Measurements from ENCODE around the gene PLOD1.
"Not testable (repeated sequence)": the region's sequence is repeated elsewhere in the genome, so short reads cannot be mapped to it uniquely, and the experiment has no call there.

The PLOD1 gene

DNA sequence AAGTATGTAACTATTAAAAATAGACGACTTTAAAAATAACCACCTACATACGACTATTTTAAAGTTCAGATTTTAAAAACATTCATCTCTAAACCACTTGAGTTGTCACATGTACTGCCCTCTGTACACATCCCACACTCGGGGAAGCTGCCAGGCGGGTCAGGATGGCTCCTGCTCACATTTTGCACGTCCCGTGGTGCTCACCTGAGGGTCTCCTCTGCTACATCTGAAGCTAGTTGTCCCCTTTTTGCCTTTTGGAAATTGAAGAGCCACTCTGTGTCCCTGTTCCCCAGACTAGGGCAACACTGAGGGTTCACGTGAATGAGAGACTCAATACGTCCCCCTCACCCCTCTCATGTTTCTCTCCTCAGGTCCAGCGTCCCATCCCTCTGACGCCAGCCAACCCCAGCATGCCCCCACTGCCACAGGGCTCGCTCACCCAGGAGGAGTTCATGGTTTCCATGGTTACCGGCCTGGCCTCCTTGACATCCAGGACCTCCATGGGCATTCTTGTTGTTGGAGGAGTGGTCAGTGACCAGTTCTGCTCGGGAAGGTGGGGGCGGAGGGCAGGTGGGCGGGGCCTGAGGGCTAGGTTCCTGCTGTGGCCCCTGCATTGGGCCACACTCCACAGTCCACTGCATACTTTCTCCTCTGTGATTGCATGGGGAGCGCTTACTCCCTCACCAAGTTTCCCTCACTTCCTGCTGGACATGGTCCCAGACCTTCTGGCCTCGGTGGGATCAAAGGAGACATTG lies 71.8 kb downstream of the PLOD1 start:
- no peak for DNase-seq

- DNase-seq, result no peak
Measured at GRCh38 chr1:12007204-12007603, 72.7 kb downstream of the PLOD1 start.

- not testable (repeated sequence) for DNase-seq
Measured at GRCh38 chr1:12008355-12008754, 73.8 kb downstream of the PLOD1 start.

DNA sequence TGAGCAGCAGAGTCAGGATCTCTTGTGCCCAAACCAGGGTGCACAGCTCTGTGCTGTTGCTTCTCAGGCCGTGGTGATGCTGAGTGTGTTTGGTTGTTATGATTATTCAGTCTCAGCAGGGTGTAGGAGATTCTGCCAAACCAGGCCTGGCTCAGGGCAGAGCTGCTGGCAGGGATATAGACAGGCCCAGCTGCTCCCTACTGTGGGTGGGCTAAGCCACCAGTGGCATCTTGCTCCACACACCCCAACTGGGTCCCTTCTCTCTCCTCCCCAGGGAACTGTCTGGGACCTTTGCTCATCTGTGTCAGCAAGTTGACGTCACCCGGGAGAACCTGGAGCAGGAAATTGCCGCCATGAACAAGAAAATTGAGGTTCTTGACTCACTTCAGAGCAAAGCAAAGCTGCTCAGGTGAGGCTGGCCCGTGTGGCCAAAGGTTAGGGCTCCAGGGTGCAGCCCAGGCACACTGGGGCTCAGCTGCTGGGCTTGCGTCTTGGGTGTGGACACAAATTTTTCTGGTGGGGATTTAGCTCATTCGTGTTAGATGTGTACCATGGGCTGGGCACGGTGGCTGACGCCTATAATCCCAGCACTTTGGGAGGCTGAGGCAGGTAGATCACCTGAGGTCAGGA lies 74.9 kb downstream of the PLOD1 start:
- DNase-seq, result peak in 1 of 14 donors; percentile 38

- no peak for DNase-seq
Measured at GRCh38 chr1:12010746-12011570, 76.4 kb downstream of the PLOD1 start.

- DNase-seq, result no peak
Measured at GRCh38 chr1:12011998-12012397, 77.5 kb downstream of the PLOD1 start.

DNA sequence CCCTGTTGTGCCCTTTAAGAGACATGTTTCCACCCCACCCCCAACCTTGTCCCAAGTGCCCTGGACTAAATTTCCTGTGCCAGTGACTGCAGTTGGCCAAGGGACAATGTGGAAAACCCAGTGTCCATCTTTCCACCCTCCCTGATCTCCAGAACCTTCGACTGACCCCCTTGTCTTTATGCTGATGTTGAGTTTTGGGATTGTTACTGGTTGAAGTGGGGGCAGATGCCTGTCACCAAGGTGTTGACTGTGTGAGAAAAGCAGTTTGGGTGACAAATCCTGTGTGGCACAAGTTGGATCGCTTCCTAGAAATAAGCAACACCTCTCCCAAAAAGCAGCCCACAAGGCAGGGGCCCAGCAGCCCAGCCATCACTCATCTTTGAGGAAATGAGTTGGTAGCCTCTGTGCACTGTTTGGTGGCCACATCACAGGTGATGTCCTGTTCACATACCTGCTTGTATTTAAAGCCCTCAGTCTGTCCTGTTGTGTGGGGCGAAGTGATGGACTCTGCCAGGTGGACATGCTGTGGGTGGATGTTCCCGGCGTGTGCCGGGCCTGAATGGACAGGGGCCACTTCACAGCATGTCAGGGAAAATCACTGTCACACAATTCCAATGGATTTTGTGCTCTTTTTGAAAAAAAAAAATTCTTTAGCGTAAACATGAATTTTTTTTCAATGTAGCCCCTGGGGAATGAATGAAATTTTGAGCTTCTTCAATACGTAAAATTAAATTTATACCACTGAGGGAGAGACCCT lies 78.2 kb downstream of the PLOD1 start:
- DNase-seq, result peak in 1 of 14 donors; percentile 34

GRCh38 chr1:12014141-12014991 lies 79.8 kb downstream of the PLOD1 start:
- no peak for DNase-seq

GRCh38 chr1:12015001-12015491 lies 80.5 kb downstream of the PLOD1 start:
- DNase-seq, result no peak

DNA sequence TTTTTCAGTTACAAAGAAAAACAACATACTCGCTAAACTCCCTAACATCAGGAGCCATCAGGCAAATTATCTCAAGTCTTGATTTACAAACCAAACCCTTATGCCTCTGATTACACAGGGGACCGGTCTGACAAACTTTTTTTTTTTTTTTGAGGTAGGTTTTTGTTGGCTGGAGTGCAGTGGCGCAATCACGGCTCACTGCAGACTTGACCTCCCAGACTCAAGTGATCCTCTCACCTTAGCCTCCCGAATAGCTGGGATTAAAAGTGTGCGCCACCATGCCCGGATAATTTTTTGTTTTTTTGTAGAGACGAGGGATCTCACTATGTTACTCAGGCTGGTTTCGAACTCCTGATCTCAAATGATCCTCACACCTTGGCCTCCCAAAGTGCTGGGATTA lies 81.0 kb downstream of the PLOD1 start:
- no peak for DNase-seq

DNA sequence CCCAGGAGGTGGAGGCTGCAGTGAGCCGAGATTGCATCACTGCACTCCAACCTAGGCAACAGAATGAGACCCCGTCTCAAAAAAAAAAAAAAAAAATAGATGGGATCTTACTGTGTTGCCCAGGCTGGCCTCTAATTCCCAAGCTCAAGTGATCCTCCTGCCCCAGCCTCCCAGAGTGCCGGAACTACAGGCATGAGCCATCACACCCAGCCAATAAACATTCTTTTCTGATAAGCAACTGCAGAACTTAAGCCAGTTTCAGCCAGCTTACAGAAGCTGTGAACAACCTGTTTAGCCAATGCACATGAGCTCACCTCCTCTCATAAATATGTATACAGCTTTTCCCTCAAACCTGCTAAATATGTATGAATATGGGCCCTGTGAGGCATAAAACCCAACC lies 81.7 kb downstream of the PLOD1 start:
- DNase-seq, result no peak

DNA sequence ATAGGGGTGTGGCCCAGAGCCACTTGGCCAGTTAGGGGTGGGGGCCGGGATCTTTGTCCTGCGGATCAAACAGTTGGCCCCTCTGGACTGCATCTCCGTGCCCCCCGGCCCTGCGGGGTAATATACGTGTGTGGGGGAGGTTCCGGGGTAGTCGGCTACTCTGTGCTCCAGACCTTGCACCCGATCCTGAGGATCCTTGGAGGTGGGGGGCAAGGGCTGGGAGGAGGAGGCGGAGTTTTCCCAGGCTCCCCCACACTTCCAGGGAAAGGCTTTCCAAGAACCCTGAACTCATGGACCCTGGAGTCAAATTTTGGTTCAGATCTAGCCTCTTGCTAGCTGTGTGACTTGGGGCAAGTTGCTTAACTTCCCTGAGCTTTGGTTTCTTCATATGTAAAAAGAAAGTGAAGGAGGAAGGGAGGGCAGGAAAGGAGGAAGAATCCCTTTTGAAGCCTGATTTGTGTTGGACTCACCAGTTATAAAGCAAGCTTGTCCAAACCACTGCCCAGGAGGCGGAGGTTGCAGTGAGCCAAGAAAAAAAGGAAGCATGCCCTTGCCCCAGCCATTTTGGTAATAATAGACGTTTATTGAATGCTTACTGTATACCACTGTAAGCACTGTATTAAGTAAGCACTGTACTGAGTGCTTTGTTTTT lies 85.5 kb downstream of the PLOD1 start:
- no peak for DNase-seq

DNA sequence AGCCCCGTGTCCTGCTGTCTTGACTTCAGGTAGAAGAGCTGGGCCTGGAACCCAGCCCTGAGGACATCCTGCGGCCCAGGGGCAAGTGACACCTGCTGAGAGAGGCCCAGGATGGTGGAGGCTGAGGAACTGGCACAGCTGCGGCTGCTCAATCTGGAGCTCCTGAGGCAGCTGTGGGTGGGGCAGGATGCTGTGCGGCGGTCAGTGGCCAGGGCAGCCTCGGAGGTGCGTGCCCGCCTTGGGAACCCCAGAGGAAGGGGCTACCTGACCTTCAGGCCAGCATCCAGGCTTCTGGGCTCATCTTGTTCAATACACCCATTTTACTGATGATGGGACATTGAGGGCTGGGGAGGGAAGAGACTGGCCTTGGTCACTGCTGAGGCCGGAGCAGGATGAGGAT lies 87.1 kb downstream of the PLOD1 start:
- DNase-seq, result no peak

- no peak for DNase-seq
Measured at GRCh38 chr1:12022036-12022435, 87.5 kb downstream of the PLOD1 start.
